GM23338 (cell line): Measurements from ENCODE around the gene PCP2. TPM values are rescaled to one million over a fixed set of nuclear protein-coding genes. Genes with fewer than 3 reads are reported as not detected.
A peak's percentile ranks its signal among the peaks of the same experiment; 100 is the strongest.

Experiments used
- ATAC-seq: fragments of 200-7000 bp; cut with Tn5 transposase; 3 replicates; pipeline ENCODE4 v1.9.1; 2020
- DNase-seq: peaks from one replicate; pipeline ENCODE4 v3.0.0-alpha.2; 2015; ENCODE audit warnings: low spot score
- H2AFZ ChIP-seq: fragments of 200-600 bp; sonication (generic); 2 replicates; pipeline ENCODE4 v1.8.0; 2016; ENCODE audit warnings: antibody characterized with exemption, mild to moderate bottlenecking, moderate library complexity
- H3F3A ChIP-seq: fragments of 200-600 bp; sonication (generic); replicated peaks from 2 replicates; pipeline ENCODE4 v1.8.0; 2017; ENCODE audit warnings: antibody characterized with exemption, mixed run types, low read depth
- H3K27ac ChIP-seq: fragments of 200-600 bp; sonication (generic); 2 replicates; pipeline ENCODE4 v1.6.1; 2016; ENCODE audit warnings: low read depth
- H3K27me3 ChIP-seq: fragments of 200-600 bp; sonication (generic); 2 replicates; pipeline ENCODE4 v1.8.0; 2016; ENCODE audit warnings: mild to moderate bottlenecking, mixed run types, moderate library complexity; ENCODE audit not compliant: insufficient read depth
- H3K36me3 ChIP-seq: fragments of 200-600 bp; sonication (generic); 2 replicates; pipeline ENCODE4 v1.8.0; 2016; ENCODE audit warnings: mild to moderate bottlenecking; ENCODE audit not compliant: insufficient read depth
- H3K4me1 ChIP-seq: fragments of 200-600 bp; sonication (generic); 2 replicates; pipeline ENCODE4 v1.8.0; 2016; ENCODE audit warnings: mild to moderate bottlenecking, moderate library complexity; ENCODE audit not compliant: insufficient read depth
- H3K4me2 ChIP-seq: fragments of 200-600 bp; sonication (generic); 2 replicates; pipeline ENCODE4 v1.7.1; 2017; ENCODE audit warnings: mixed run types
- H3K4me3 ChIP-seq: fragments of 200-600 bp; sonication (generic); 2 replicates; pipeline ENCODE4 v1.6.1; 2016; ENCODE audit warnings: mixed run types
- H3K79me2 ChIP-seq: fragments of 200-600 bp; sonication (generic); replicated peaks from 2 replicates; pipeline ENCODE4 v1.8.0; 2017; ENCODE audit warnings: mild to moderate bottlenecking; ENCODE audit not compliant: insufficient read depth
- H3K9me2 ChIP-seq: fragments of 200-600 bp; sonication (generic); 2 replicates; pipeline ENCODE4 v1.8.0; 2017; ENCODE audit not compliant: insufficient read depth
- H4K20me1 ChIP-seq: fragments of 200-600 bp; sonication (generic); replicated peaks from 2 replicates; pipeline ENCODE4 v1.8.0; 2017; ENCODE audit warnings: mild to moderate bottlenecking; ENCODE audit not compliant: insufficient read depth
- H3K27ac Mint-ChIP-seq: 2 replicates; pipeline ENCODE4 v1.8.0; 2020; ENCODE audit warnings: inconsistent platforms, mild to moderate bottlenecking, moderate library complexity, mixed read lengths
- H3K27me3 Mint-ChIP-seq: 3 replicates; pipeline ENCODE4 v1.8.0; 2022; ENCODE audit warnings: low read depth, mild to moderate bottlenecking, moderate library complexity, mixed read lengths, inconsistent platforms; ENCODE audit not compliant: insufficient read depth, poor library complexity
- H3K36me3 Mint-ChIP-seq: 3 replicates; pipeline ENCODE4 v1.8.0; 2021; ENCODE audit warnings: low read depth, mild to moderate bottlenecking, inconsistent platforms, moderate library complexity, mixed read lengths
- H3K4me1 Mint-ChIP-seq: 3 replicates; pipeline ENCODE4 v1.8.0; 2020; ENCODE audit warnings: mild to moderate bottlenecking, inconsistent platforms, mixed read lengths
- H3K4me3 Mint-ChIP-seq: 3 replicates; pipeline ENCODE4 v1.8.0; 2021; ENCODE audit warnings: moderate library complexity, mild to moderate bottlenecking, inconsistent platforms, mixed read lengths
- H3K9me3 Mint-ChIP-seq: 3 replicates; pipeline ENCODE4 v1.8.0; 2020; ENCODE audit warnings: moderate library complexity, mild to moderate bottlenecking, inconsistent platforms, mixed read lengths
- CTCF ChIP-seq, 2 experiments: fragments of 200-600 bp in 1 of 2; sonication (generic) in 1 of 2; conservative IDR thresholded peaks; 2 replicates each; pipeline versions ENCODE4 v1.5.1 to v1.6.1; 2016 to 2017; ENCODE audit warnings: antibody characterized with exemption in 2 of 2, low read depth in 2 of 2, mild to moderate bottlenecking in 2 of 2, moderate library complexity in 1 of 2
- EZH2 ChIP-seq: fragments of 200-600 bp; sonication (generic); IDR thresholded peaks from one replicate; pipeline ENCODE4 v1.8.0; 2017; ENCODE audit warnings: antibody characterized with exemption, mild to moderate bottlenecking, low read depth; ENCODE audit not compliant: unreplicated experiment
- NANOG ChIP-seq: IDR thresholded peaks from 2 replicates; pipeline ENCODE4 v1.6.1; 2016; ENCODE audit warnings: antibody characterized with exemption, borderline replicate concordance
- POLR2AphosphoS5 ChIP-seq: IDR thresholded peaks from 2 replicates; pipeline ENCODE4 v1.6.1; 2016; ENCODE audit warnings: antibody characterized with exemption, low read depth
- ZNF331 ChIP-seq: fragments of 250-450 bp; sonication (Bioruptor Pico); IDR thresholded peaks from 2 replicates; pipeline ENCODE4 v1.5.0; 2020; ENCODE audit warnings: low read depth, mild to moderate bottlenecking, moderate library complexity
- ZNF462 ChIP-seq: fragments of 250-450 bp; sonication (Bioruptor Pico); IDR thresholded peaks from 2 replicates; pipeline ENCODE4 v1.5.0; 2020; ENCODE audit warnings: mild to moderate bottlenecking, moderate library complexity
- polyA plus RNA-seq: library from polyadenylated mRNA; unstranded; fragments of >200 nt; fragmentation: Nextera tagmentation; extraction: Ambion mirVana; gene quantifications from 2 replicates; pipeline ENCODE4 v1.2.1, GENCODE V29; 2016
- total RNA-seq: library from RNA; depleted of rRNA; stranded (reverse); fragments of >200 nt; shearing (Covaris generic); gene quantifications from 2 replicates; pipeline ENCODE4 v1.2.3, GENCODE V29; 2014

The PCP2 gene
- total and polyA plus RNA-seq, 2 experiments from 2014 or later = not detected

GRCh38 chr19:7682175-7682855 is 48.8 kb upstream of the PCP2 start:
- H3K4me3 Mint-ChIP-seq = peak overlapping the region; percentile 83
- H3K4me2 ChIP-seq = peak overlapping the region; percentile 91
- peaks cover 32% of the 10 kb centered on the region for H3K27me3 Mint-ChIP-seq
- H3K27me3 ChIP-seq = no peaks in the 10 kb centered on the region; the same call in 1 of the 2 replicates
- no peaks in the 10 kb centered on the region for H3K9me2 ChIP-seq
- H3K79me2 ChIP-seq = 0 out of 2 replicates have a peak, but pooled peaks cover 3% of the 10 kb centered on the region
- peaks cover 7% of the 10 kb centered on the region for H3K4me1 ChIP-seq
- ATAC-seq = peak; percentile 55
- peak overlapping the region; percentile 92 for H3K4me3 ChIP-seq
- no peaks in the 10 kb centered on the region for H3K9me3 Mint-ChIP-seq
- DNase-seq = peak; percentile 83
- 0 out of 2 replicates have a peak, but pooled peaks cover 3% of the 10 kb centered on the region for H3F3A ChIP-seq
- peak overlapping the region; percentile 49; the same call in 1 of the 2 replicates for H3K27ac Mint-ChIP-seq
- no peaks in the 10 kb centered on the region; the same call in 1 of the 2 replicates for H3K36me3 ChIP-seq
- peaks cover 8% of the 10 kb centered on the region for H4K20me1 ChIP-seq
- peaks cover 31% of the 10 kb centered on the region for H3K36me3 Mint-ChIP-seq
- H3K27ac ChIP-seq = peak overlapping the region; percentile 85
- peaks cover 4% of the 10 kb centered on the region; the same call in 2 of the 3 replicates for H3K4me1 Mint-ChIP-seq
- H2AFZ ChIP-seq = no peak overlapping the region; the same call in 1 of the 2 replicates
- TF ChIP-seq CTCF (conservative IDR thresholded peaks at IDR 0.05; ENCODE audit: low read depth in 2 of 2) (peak; percentile 60 to 71), NANOG (no peak)

GRCh38 chr19:7681340-7682174 is 48.0 kb upstream of the PCP2 start:
- H3K4me2 ChIP-seq = peak overlapping the region; percentile 91
- H3K27me3 ChIP-seq = peaks cover 6% of the 10 kb centered on the region; the same call in 1 of the 2 replicates
- H4K20me1 ChIP-seq = peaks cover 8% of the 10 kb centered on the region
- H2AFZ ChIP-seq = peak overlapping the region; percentile 78; the same call in 1 of the 2 replicates
- H3K27ac ChIP-seq = peak overlapping the region; percentile 85
- Mint-ChIP-seq H3K4me1 (peaks cover 4% of the 10 kb centered on the region; the same call in 2 of the 3 replicates), H3K27me3 (peaks cover 32% of the 10 kb centered on the region), H3K27ac (peak overlapping the region; percentile 52; the same call in 1 of the 2 replicates), H3K36me3 (peaks cover 31% of the 10 kb centered on the region), H3K9me3 (no peaks in the 10 kb centered on the region), H3K4me3 (peak overlapping the region; percentile 83)
- DNase-seq = peak; percentile 97
- 0 out of 2 replicates have a peak, but pooled peaks have one; percentile 20 for TF ChIP-seq POLR2AphosphoS5
- TF ChIP-seq CTCF (conservative IDR thresholded peaks at IDR 0.05; ENCODE audit: low read depth in 2 of 2) = peak in 1 of 2 experiments; percentile 67; a peak in 2 of 4 replicates
- TF ChIP-seq EZH2 = no peak
- TF ChIP-seq ZNF462 (CRISPR knock-in tag) = no peak
- no peak for TF ChIP-seq ZNF331
- H3F3A ChIP-seq = 0 out of 2 replicates have a peak, but pooled peaks cover 3% of the 10 kb centered on the region
- peak overlapping the region; percentile 92 for H3K4me3 ChIP-seq
- no peaks in the 10 kb centered on the region; the same call in 1 of the 2 replicates for H3K36me3 ChIP-seq
- H3K79me2 ChIP-seq = 0 out of 2 replicates have a peak, but pooled peaks cover 3% of the 10 kb centered on the region
- H3K4me1 ChIP-seq = peaks cover 7% of the 10 kb centered on the region
- peak; percentile 64 for ATAC-seq
- H3K9me2 ChIP-seq = no peaks in the 10 kb centered on the region
